H9 (cell line): ENCODE measurements around the gene NDUFV2. TPM values are rescaled to one million over a fixed set of nuclear protein-coding genes. Genes with fewer than 3 reads are reported as not detected.

ENCODE experiments used
- DNase-seq: peaks from one replicate; pipeline ENCODE4 v3.0.0-alpha.2; 2017
- H2AFZ ChIP-seq: one replicate; pipeline ENCODE4 v1.6.1; 2013; ENCODE audit warnings: mild to moderate bottlenecking, low read length, control low read depth, moderate library complexity
- H2AK5ac ChIP-seq: 2 replicates; pipeline ENCODE4 v1.6.1; 2013; ENCODE audit warnings: low read length, control low read depth, mixed read lengths; ENCODE audit not compliant: insufficient read length
- H2BK120ac ChIP-seq: one replicate; pipeline ENCODE4 v1.6.1; 2013; ENCODE audit warnings: low read depth, mild to moderate bottlenecking, low read length, control low read depth, inconsistent platforms; ENCODE audit not compliant: poor library complexity, severe bottlenecking
- H2BK12ac ChIP-seq: 2 replicates; pipeline ENCODE4 v1.6.1; 2013; ENCODE audit warnings: low read length, control low read depth, mixed read lengths, low read depth; ENCODE audit not compliant: insufficient read length
- H2BK15ac ChIP-seq: 2 replicates; pipeline ENCODE4 v1.6.1; 2013; ENCODE audit warnings: low read depth, low read length, control low read depth
- H2BK20ac ChIP-seq: one replicate; pipeline ENCODE4 v1.6.1; 2013; ENCODE audit warnings: low read depth, mild to moderate bottlenecking, low read length, control low read depth, inconsistent platforms; ENCODE audit not compliant: poor library complexity, severe bottlenecking
- H2BK5ac ChIP-seq: 2 replicates; pipeline ENCODE4 v1.6.1; 2013; ENCODE audit warnings: low read length, control low read depth, mixed read lengths; ENCODE audit not compliant: insufficient read length
- H3K14ac ChIP-seq: 2 replicates; pipeline ENCODE4 v1.6.1; 2013; ENCODE audit warnings: low read length, control low read depth; ENCODE audit not compliant: insufficient read depth
- H3K18ac ChIP-seq: 2 replicates; pipeline ENCODE4 v1.6.1; 2013; ENCODE audit warnings: low read depth, mild to moderate bottlenecking, mixed read lengths, low read length, control low read depth; ENCODE audit not compliant: insufficient read length
- H3K23ac ChIP-seq: 2 replicates; pipeline ENCODE4 v1.6.1; 2013; ENCODE audit warnings: low read length, control low read depth, mixed read lengths, low read depth; ENCODE audit not compliant: insufficient read length
- H3K23me2 ChIP-seq: 2 replicates; pipeline ENCODE4 v1.6.1; 2013; ENCODE audit warnings: low read depth, mild to moderate bottlenecking, mixed read lengths, low read length, control low read depth; ENCODE audit not compliant: insufficient read length, poor library complexity, severe bottlenecking
- H3K27ac ChIP-seq: 2 replicates; pipeline ENCODE4 v1.5.1; 2013; ENCODE audit warnings: low read length, control low read depth, mixed read lengths, low read depth; ENCODE audit not compliant: insufficient read length
- H3K27me3 ChIP-seq: 2 replicates; pipeline ENCODE4 v1.6.1; 2013; ENCODE audit warnings: low read length, control low read depth, inconsistent platforms; ENCODE audit not compliant: insufficient read depth
- H3K4ac ChIP-seq: 2 replicates; pipeline ENCODE4 v1.6.1; 2013; ENCODE audit warnings: low read depth, mild to moderate bottlenecking, control low read depth, inconsistent platforms, low read length, moderate library complexity
- H3K4me1 ChIP-seq: 2 replicates; pipeline ENCODE4 v1.6.1; 2013; ENCODE audit warnings: low read length, control low read depth, inconsistent platforms; ENCODE audit not compliant: insufficient read depth
- H3K4me2 ChIP-seq: 2 replicates; pipeline ENCODE4 v1.6.1; 2013; ENCODE audit warnings: low read length, control low read depth, mixed read lengths; ENCODE audit not compliant: insufficient read length, insufficient read depth
- H3K56ac ChIP-seq: 2 replicates; pipeline ENCODE4 v1.6.1; 2013; ENCODE audit warnings: low read depth, mild to moderate bottlenecking, mixed read lengths, low read length, control low read depth; ENCODE audit not compliant: insufficient read length
- H3K79me1 ChIP-seq: 2 replicates; pipeline ENCODE4 v1.6.1; 2013; ENCODE audit warnings: low read depth, mild to moderate bottlenecking, moderate library complexity, low read length, control low read depth, inconsistent platforms; ENCODE audit not compliant: insufficient read depth, poor library complexity, severe bottlenecking
- H3K79me2 ChIP-seq: 2 replicates; pipeline ENCODE4 v1.6.1; 2013; ENCODE audit warnings: low read length, control low read depth, inconsistent platforms; ENCODE audit not compliant: insufficient read depth
- H3K9ac ChIP-seq: 2 replicates; pipeline ENCODE4 v1.6.1; 2013; ENCODE audit warnings: low read length, control low read depth, mixed read lengths; ENCODE audit not compliant: insufficient read length; ENCODE audit errors: extremely low read depth
- H3K9me3 ChIP-seq: one replicate; pipeline ENCODE4 v1.6.1; 2013; ENCODE audit warnings: low read depth, low read length, inconsistent platforms; ENCODE audit not compliant: control insufficient read depth
- H3T11ph ChIP-seq: one replicate; pipeline ENCODE4 v1.6.1; 2013; ENCODE audit warnings: mild to moderate bottlenecking, low read length, control low read depth, inconsistent platforms
- H4K20me1 ChIP-seq: one replicate; pipeline ENCODE4 v1.6.1; 2013; ENCODE audit not compliant: control insufficient read depth, insufficient read length, insufficient read depth
- H4K5ac ChIP-seq: 2 replicates; pipeline ENCODE4 v1.6.1; 2013; ENCODE audit warnings: low read depth, mild to moderate bottlenecking, mixed read lengths, low read length, control low read depth; ENCODE audit not compliant: insufficient read length
- H4K8ac ChIP-seq: replicated peaks from 2 replicates; pipeline ENCODE4 v1.6.1; 2013; ENCODE audit warnings: low read length, control low read depth, mixed read lengths, low read depth; ENCODE audit not compliant: insufficient read length
- H4K91ac ChIP-seq: 2 replicates; pipeline ENCODE4 v1.6.1; 2013; ENCODE audit warnings: low read depth, mild to moderate bottlenecking, moderate library complexity, mixed read lengths, low read length, control low read depth; ENCODE audit not compliant: insufficient read length
- H3K27ac Mint-ChIP-seq, 3 experiments: 2 replicates in 2 of 3; 3 replicates in 1 of 3; pipeline ENCODE4 v1.8.0; 2020 to 2021; ENCODE audit warnings: mixed read lengths in 3 of 3, mild to moderate bottlenecking in 1 of 3, moderate library complexity in 1 of 3
- H3K27me3 Mint-ChIP-seq: 2 replicates; pipeline ENCODE4 v1.8.0; 2021; ENCODE audit warnings: low read depth, mild to moderate bottlenecking, moderate library complexity, mixed read lengths
- H3K36me3 Mint-ChIP-seq, 3 experiments: 2 replicates in 2 of 3; 3 replicates in 1 of 3; pipeline ENCODE4 v1.8.0; 2020 to 2021; ENCODE audit warnings: low read depth in 3 of 3, mixed read lengths in 3 of 3; ENCODE audit not compliant: insufficient read depth in 1 of 3
- H3K4me1 Mint-ChIP-seq, 2 experiments: 2 replicates each; pipeline ENCODE4 v1.8.0; 2020; ENCODE audit warnings: mixed read lengths in 2 of 2
- H3K4me3 Mint-ChIP-seq, 2 experiments: 2 replicates in 1 of 2; 3 replicates in 1 of 2; pipeline ENCODE4 v1.8.0; 2020 to 2021; ENCODE audit warnings: mild to moderate bottlenecking in 2 of 2, mixed read lengths in 2 of 2, moderate library complexity in 1 of 2
- H3K9me3 Mint-ChIP-seq, 2 experiments: 2 replicates in 1 of 2; 3 replicates in 1 of 2; pipeline ENCODE4 v1.8.0; 2020; ENCODE audit warnings: mild to moderate bottlenecking in 2 of 2, mixed read lengths in 2 of 2, moderate library complexity in 1 of 2
- WGBS: extraction: QIAGEN DNeasy Blood & Tissue Kit; methylation state at CpG from one replicate; pipeline ENCODE4 v1.1.7; 2013; ENCODE audit warnings: missing lambda C conversion rate, low lambda C conversion rate, mixed read lengths; ENCODE audit not compliant: insufficient read length; ENCODE audit errors: extremely low coverage; 5-methylcytosine and 5-hydroxymethylcytosine counted together
- total RNA-seq: library from RNA; stranded (reverse); gene quantifications from 2 replicates; pipeline ENCODE4 v1.2.1, GENCODE V29; 2021
- TF ChIP-seq, protein P1 (sequence below): fragments of 200-600 bp; sonication (generic); conservative IDR thresholded peaks from 3 replicates; pipeline ENCODE4 v1.8.0; 2021; ENCODE audit warnings: antibody characterized with exemption, mild to moderate bottlenecking

Gene NDUFV2
- total RNA-seq, 1 experiment from 2014 or later = 206 TPM

DNA sequence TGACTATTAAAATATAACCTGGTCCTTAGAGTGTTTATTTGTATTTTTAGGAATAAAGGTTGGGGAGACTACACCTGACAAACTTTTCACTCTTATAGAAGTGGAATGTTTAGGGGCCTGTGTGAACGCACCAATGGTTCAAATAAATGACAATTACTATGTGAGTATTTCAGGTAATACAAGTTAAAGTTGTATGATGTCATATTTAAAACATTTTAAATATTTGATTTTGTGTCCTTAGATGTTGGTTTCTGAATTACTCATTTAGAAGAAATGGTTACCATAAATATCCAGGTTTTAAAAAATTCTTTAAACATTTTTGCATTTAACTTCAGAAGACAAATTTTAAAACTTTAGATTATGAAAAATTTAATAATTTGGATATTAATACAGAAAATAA lies 22.3 kb downstream of the NDUFV2 start:
- no peak overlapping the region for H3K9ac ChIP-seq
- H3K23me2 ChIP-seq = no peaks in the 10 kb centered on the region
- H3K4me3 Mint-ChIP-seq = no peak overlapping the region
- H3K23ac ChIP-seq = no peak overlapping the region
- no peak overlapping the region for H2BK20ac ChIP-seq
- no peak overlapping the region for H2BK5ac ChIP-seq
- no peak overlapping the region for H3K56ac ChIP-seq
- H4K20me1 ChIP-seq = no peaks in the 10 kb centered on the region
- peaks cover 40 to 80% (median 78%) of the 10 kb centered on the region in 3 experiments; a peak in 6 of 7 replicates for H3K36me3 Mint-ChIP-seq
- no peaks in the 10 kb centered on the region for H3K27me3 ChIP-seq
- H4K8ac ChIP-seq = no peak overlapping the region
- no peak overlapping the region for H2AFZ ChIP-seq
- TF ChIP-seq, protein P1, sequence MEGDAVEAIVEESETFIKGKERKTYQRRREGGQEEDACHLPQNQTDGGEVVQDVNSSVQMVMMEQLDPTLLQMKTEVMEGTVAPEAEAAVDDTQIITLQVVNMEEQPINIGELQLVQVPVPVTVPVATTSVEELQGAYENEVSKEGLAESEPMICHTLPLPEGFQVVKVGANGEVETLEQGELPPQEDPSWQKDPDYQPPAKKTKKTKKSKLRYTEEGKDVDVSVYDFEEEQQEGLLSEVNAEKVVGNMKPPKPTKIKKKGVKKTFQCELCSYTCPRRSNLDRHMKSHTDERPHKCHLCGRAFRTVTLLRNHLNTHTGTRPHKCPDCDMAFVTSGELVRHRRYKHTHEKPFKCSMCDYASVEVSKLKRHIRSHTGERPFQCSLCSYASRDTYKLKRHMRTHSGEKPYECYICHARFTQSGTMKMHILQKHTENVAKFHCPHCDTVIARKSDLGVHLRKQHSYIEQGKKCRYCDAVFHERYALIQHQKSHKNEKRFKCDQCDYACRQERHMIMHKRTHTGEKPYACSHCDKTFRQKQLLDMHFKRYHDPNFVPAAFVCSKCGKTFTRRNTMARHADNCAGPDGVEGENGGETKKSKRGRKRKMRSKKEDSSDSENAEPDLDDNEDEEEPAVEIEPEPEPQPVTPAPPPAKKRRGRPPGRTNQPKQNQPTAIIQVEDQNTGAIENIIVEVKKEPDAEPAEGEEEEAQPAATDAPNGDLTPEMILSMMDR = no peak
- no peak overlapping the region for H3K4me2 ChIP-seq
- H3K4ac ChIP-seq = no peak overlapping the region
- no peaks in the 10 kb centered on the region for H3K79me1 ChIP-seq
- H3K9me3 Mint-ChIP-seq = no peaks in the 10 kb centered on the region
- no peak overlapping the region for H2BK120ac ChIP-seq
- H3K14ac ChIP-seq = no peak overlapping the region
- H4K91ac ChIP-seq = no peak overlapping the region
- H3K27me3 Mint-ChIP-seq = no peaks in the 10 kb centered on the region
- no peaks in the 10 kb centered on the region for H3K4me1 Mint-ChIP-seq
- H3K27ac ChIP-seq = no peak overlapping the region
- no peak overlapping the region for H3K18ac ChIP-seq
- no peak overlapping the region for H4K5ac ChIP-seq
- H2AK5ac ChIP-seq = no peak overlapping the region
- DNase-seq = no peak
- no CpG with 5 or more reads among the region's 1 CpG for WGBS
- no peak overlapping the region for H3T11ph ChIP-seq
- H3K4me1 ChIP-seq = no peaks in the 10 kb centered on the region
- H3K79me2 ChIP-seq = no peaks in the 10 kb centered on the region
- no peak overlapping the region for H2BK12ac ChIP-seq
- no peaks in the 10 kb centered on the region for H3K9me3 ChIP-seq
- H2BK15ac ChIP-seq = no peak overlapping the region
- no peak overlapping the region for H3K27ac Mint-ChIP-seq
